Cortex of kidney (tissue), 1 donor: ENCODE measurements around the gene HYAL3.
"Not testable (repeated sequence)": the region's sequence is repeated elsewhere in the genome, so short reads cannot be mapped to it uniquely, and the experiment has no call there.

Experiments used
- DNase-seq: peaks from one replicate; lab custom pipeline; 2025; lab: John Stamatoyannopoulos, UW

Gene HYAL3

GRCh38 chr3:50269460-50269859 lies 29.7 kb downstream of the HYAL3 start:
- DNase-seq = no peak

GRCh38 chr3:50268703-50269451 lies 30.3 kb downstream of the HYAL3 start, which contains the start of gene SEMA3B:
Gene SEMA3B, plus strand, starts transcription at chr3:50269147. Its CDS starts 94 bp downstream, at chr3:50269241.
- no peak for DNase-seq

DNA sequence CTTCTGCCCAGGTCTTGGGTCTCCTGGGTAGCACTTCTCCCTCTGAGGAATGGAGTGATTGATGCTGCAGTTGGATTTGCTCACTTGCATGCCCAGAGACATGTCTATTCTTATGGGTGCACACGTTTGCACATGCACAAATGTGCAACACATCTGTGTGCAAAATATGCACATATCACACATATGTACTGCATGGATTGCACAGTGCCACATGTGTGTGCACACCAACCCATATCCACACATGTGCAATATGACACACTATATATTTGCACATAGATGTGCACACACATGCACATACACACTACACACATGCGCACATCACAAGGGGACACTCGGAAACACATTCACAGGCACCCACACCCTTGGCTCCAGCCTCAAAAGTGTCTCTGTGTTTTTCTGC lies 30.9 kb downstream of the HYAL3 start:
- no peak for DNase-seq

GRCh38 chr3:50267280-50267913 lies 31.8 kb downstream of the HYAL3 start:
- no peak for DNase-seq

GRCh38 chr3:50266836-50267235 lies 32.4 kb downstream of the HYAL3 start:
- DNase-seq = no peak

GRCh38 chr3:50266017-50266416 lies 33.2 kb downstream of the HYAL3 start:
- DNase-seq = no peak

GRCh38 chr3:50265571-50265970 lies 33.6 kb downstream of the HYAL3 start:
- DNase-seq = no peak

- DNase-seq = no peak
Observed at GRCh38 chr3:50264964-50265485, 34.2 kb downstream of the HYAL3 start.

GRCh38 chr3:50264383-50264963 lies 34.7 kb downstream of the HYAL3 start:
- no peak for DNase-seq

DNA sequence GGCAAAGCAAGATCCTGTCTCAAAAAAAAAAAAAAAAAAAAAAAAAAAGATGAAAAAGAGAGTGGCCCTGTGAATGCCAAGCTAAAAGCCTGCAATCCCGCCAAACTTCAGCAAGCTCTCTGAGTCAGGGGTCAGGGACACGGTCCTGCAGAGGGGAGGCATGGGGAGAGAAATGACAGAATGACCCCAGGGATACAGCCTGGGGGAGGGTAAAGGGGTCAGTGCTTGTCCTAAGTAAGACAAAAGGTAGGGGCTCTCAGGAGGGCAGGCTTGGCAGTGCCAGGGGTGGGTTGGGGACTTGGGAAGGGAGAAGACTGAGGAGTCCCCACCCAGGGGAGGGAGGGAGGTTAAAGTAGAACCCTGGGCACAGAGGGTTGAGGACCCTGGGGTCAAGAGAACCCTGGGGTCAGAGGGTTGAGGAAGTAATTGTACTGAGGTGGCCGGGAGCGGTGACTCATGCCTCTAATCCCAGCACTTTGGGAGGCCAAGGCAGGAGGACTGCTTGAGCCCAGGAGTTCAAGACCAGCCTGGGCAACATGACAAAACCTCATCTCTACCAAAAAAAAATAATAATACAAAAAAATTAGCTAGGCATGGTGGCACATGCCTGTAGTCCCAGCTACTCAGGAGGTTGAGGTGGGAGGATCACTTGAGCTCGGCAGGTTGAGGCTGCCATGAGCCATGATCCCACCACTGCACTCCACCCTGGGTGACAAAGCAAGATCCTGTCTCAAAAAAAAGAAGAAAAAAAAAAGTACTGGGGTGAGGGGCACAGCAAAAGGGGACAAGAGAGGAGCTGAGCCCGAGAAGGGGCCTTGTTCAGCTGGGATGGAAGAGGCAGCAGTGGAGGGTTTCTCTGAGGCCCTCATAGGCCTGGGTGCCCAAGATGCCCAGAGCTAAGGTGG lies 35.5 kb downstream of the HYAL3 start:
- no peak for DNase-seq

GRCh38 chr3:50262778-50263177 lies 36.4 kb downstream of the HYAL3 start:
- DNase-seq = no peak

- not testable (repeated sequence) for DNase-seq
Observed at GRCh38 chr3:50262200-50262599, 37.0 kb downstream of the HYAL3 start.

DNA sequence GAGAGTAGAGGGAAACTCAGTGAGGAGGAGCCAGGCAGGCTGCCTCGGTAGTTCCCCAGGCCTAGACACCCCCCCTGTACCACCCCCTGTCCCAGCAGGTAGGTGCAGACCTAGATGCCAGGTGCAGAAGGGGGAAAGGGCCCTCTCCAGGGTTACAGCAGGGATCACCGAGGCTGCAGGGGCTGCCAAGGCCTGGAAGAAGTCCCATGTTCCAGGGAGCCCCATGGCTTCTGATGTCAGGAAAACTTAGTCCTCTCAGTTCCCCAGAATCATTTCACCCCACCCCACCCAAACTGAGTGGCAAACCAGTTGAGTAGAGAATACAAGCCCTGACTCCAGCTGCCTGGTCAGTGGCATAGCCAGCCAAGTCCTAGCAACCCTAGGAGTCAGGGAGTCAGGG lies 37.7 kb downstream of the HYAL3 start:
- no peak for DNase-seq

- DNase-seq = no peak
Observed at GRCh38 chr3:50260942-50261441, 38.2 kb downstream of the HYAL3 start.

DNA sequence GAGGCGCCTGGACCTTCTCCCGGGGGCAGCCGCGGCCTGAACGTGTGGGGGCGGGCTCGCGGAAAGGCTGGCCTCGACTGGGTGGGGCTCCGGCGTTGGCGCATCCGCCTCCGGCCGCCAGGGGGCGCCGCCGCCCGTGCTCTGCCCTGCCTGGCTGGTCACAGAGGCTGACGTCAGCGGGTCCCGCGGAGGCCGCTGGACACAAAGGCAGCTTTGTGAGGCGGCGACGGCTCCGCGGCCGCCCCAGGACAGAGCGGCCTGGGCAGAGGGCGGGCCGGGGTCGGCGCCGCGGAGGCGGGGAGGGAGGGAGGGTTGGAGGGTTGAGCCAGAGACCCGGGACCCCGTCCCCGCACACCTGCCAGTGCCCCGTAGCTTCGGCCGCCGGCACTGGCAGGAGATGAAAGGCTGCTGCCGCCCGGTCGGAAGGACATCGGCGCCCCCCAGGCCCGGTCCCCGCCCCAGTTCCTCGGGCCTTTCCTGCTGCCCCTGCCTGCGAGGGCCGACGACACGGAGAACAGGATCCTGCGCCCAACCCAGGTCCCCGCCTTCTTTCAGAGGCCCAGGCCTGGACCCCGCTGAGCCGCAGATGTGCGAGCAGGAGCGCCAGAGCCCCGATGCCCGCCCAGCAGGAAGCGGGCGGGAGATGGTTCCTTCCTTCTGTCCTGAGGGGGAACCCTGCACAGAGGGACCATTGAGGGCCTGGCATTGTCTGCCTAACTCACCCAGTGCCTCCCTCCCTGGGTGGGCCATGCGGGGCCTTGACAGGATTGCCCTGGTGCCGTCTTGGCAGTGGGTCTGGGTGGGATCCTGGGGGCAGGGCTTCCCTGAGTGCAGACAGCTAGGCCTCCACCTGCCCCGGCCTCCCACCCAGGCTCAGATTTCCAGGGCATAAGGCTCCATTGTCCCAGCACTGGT lies 38.9 kb downstream of the HYAL3 start:
- peak; percentile 67 for DNase-seq

GRCh38 chr3:50259432-50260026 lies 39.7 kb downstream of the HYAL3 start:
- DNase-seq = no peak

DNA sequence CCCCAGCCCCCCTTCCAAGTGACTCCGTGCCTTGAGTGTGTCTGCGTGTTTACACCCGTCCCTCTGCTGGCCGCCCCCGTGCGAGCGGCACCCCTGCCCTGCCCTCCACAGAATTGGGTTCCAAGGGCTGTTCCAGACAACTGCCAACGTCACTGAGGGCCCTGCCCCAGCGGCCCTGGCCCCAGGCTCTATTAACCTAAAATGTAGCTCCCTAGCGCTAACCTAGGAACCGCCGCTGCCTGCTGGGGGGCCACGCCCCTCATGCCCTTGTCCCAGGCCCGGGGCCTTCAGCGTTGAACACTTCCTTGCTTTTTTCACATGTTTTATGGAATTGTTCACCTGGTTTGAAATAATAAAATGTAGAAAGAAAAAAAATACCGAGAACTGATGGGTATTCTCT lies 40.2 kb downstream of the HYAL3 start:
- no peak for DNase-seq

DNA sequence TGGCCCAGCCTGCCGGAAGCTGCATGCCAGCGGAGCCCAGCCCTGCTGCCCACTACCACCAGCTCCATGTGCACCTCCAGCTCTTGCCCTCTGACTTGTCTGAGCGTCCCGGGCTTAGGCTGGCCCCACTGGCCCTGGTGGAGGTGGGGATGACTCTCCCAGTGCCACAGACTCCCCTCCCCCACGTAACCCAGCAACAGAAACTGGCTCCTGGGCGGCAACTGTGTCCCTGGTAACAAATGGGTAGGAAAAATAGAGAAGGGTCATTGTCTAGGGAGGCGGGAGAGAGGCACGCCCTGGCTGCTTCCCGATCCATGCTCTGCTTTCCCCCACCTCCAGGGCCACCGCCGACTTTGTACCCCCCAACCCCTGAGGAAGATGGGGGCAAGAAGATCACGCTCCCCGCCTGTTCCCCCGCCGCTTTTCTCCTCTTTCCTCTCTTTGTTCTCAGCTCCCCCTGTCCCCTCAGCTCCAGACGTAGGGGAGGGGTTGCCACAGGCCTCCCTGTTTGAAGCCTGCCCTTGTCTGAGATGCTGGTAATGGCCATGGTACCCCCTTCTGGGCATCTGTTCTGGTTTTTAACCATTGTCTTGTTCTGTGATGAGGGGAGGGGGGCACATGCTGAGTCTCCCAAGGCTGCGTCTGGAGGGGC lies 41.0 kb downstream of the HYAL3 start:
- DNase-seq = no peak

DNA sequence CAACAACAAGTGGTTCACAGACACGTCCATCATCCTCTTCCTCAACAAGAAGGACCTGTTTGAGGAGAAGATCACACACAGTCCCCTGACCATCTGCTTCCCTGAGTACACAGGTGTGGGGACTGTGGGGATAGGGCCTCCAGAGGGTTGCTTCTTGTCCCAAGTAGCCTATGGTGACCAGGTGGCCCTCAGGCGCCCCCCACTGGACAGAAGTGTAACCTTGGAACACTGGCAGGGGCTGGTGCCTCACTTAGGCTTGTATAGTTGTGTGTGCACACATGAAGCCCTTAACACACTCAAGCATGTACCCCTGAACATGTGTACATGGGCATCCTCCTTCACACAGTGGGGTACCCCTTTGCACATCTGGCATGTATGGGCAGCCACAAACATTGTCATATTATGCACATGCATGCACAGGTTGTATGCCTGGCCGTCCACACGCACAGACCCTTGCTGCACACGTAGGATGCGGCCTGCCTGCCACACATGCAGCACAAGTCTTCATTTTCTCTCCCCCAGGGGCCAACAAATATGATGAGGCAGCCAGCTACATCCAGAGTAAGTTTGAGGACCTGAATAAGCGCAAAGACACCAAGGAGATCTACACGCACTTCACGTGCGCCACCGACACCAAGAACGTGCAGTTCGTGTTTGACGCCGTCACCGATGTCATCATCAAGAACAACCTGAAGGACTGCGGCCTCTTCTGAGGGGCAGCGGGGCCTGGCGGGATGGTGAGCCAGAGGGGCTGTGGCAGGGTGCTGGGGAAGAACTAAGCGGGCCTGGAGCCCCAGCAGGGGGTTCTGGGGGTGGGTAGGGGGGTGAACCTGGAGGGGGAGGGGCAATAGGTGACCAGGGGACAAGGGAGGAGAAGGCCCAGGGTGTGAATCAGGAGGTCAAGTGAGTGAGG lies 42.0 kb downstream of the HYAL3 start:
- no peak for DNase-seq
